ENCODE measurements around the gene RFX3. TPM values are rescaled to one million over a fixed set of nuclear protein-coding genes. Genes with fewer than 3 reads are reported as not detected.

The RFX3 gene
- total RNA-seq, 1 donor from 2014 or later: 18.5 TPM

GRCh38 chr9:3277200-3277599 is 248.6 kb downstream of the RFX3 start:
- Mint-ChIP-seq H3K27me3 (ENCODE audit: unreplicated experiment) (peaks cover 5% of the 10 kb centered on the region), H3K36me3 (ENCODE audit: low read depth, unreplicated experiment) (no peaks in the 10 kb centered on the region), H3K4me1 (ENCODE audit: unreplicated experiment) (peaks cover 3% of the 10 kb centered on the region), H3K9me3 (ENCODE audit: unreplicated experiment) (no peaks in the 10 kb centered on the region), H3K4me3 (ENCODE audit: unreplicated experiment) (no peak overlapping the region), H3K27ac (ENCODE audit: unreplicated experiment) (no peak overlapping the region)
- no peak for TF ChIP-seq CTCF (IDR thresholded peaks at IDR 0.05; ENCODE audit: unreplicated experiment)
- no peak for DNase-seq (ENCODE audit: low spot score)

GRCh38 chr9:3271581-3271980 is 254.2 kb downstream of the RFX3 start:
- no peaks in the 10 kb centered on the region for H3K9me3 Mint-ChIP-seq (ENCODE audit: unreplicated experiment)
- no peaks in the 10 kb centered on the region for H3K27me3 Mint-ChIP-seq (ENCODE audit: unreplicated experiment)
- no peak for DNase-seq (ENCODE audit: low spot score)
- no peak for TF ChIP-seq CTCF (IDR thresholded peaks at IDR 0.05; ENCODE audit: unreplicated experiment)
- H3K36me3 Mint-ChIP-seq (ENCODE audit: low read depth, unreplicated experiment): peaks cover 5% of the 10 kb centered on the region
- no peak overlapping the region for H3K27ac Mint-ChIP-seq (ENCODE audit: unreplicated experiment)
- H3K4me1 Mint-ChIP-seq (ENCODE audit: unreplicated experiment): no peaks in the 10 kb centered on the region
- no peak overlapping the region for H3K4me3 Mint-ChIP-seq (ENCODE audit: unreplicated experiment)

- no peaks in the 10 kb centered on the region for H3K27me3 Mint-ChIP-seq (ENCODE audit: unreplicated experiment)
- H3K4me3 Mint-ChIP-seq (ENCODE audit: unreplicated experiment): no peak overlapping the region
- DNase-seq (ENCODE audit: low spot score): no peak
- H3K4me1 Mint-ChIP-seq (ENCODE audit: unreplicated experiment): no peaks in the 10 kb centered on the region
- no peak overlapping the region for H3K27ac Mint-ChIP-seq (ENCODE audit: unreplicated experiment)
- no peaks in the 10 kb centered on the region for H3K9me3 Mint-ChIP-seq (ENCODE audit: unreplicated experiment)
- H3K36me3 Mint-ChIP-seq (ENCODE audit: low read depth, unreplicated experiment): peaks cover 5% of the 10 kb centered on the region
- TF ChIP-seq CTCF (IDR thresholded peaks at IDR 0.05; ENCODE audit: unreplicated experiment): no peak
Observed at GRCh38 chr9:3271157-3271556, 254.6 kb downstream of the RFX3 start.

- Mint-ChIP-seq H3K4me1 (ENCODE audit: unreplicated experiment) (no peaks in the 10 kb centered on the region), H3K36me3 (ENCODE audit: low read depth, unreplicated experiment) (peaks cover 9% of the 10 kb centered on the region), H3K27ac (ENCODE audit: unreplicated experiment) (no peak overlapping the region), H3K4me3 (ENCODE audit: unreplicated experiment) (no peak overlapping the region), H3K27me3 (ENCODE audit: unreplicated experiment) (no peaks in the 10 kb centered on the region), H3K9me3 (ENCODE audit: unreplicated experiment) (no peaks in the 10 kb centered on the region)
- no peak for TF ChIP-seq CTCF (IDR thresholded peaks at IDR 0.05; ENCODE audit: unreplicated experiment)
- no peak for DNase-seq (ENCODE audit: low spot score)
Observed at GRCh38 chr9:3268223-3268622, 257.6 kb downstream of the RFX3 start.

- H3K27ac Mint-ChIP-seq (ENCODE audit: unreplicated experiment): no peak overlapping the region
Observed at GRCh38 chr9:3263698-3264097, 262.1 kb downstream of the RFX3 start.

More at GRCh38 chr9:3263698-3264097, 262.1 kb downstream of the RFX3 start:
- no peaks in the 10 kb centered on the region for H3K27me3 Mint-ChIP-seq (ENCODE audit: unreplicated experiment)
- H3K9me3 Mint-ChIP-seq (ENCODE audit: unreplicated experiment): no peaks in the 10 kb centered on the region
- no peak for TF ChIP-seq CTCF (IDR thresholded peaks at IDR 0.05; ENCODE audit: unreplicated experiment)
- no peaks in the 10 kb centered on the region for H3K4me1 Mint-ChIP-seq (ENCODE audit: unreplicated experiment)
- no peak overlapping the region for H3K4me3 Mint-ChIP-seq (ENCODE audit: unreplicated experiment)
- H3K36me3 Mint-ChIP-seq (ENCODE audit: low read depth, unreplicated experiment): peaks cover 4% of the 10 kb centered on the region
- DNase-seq (ENCODE audit: low spot score): no peak
